ENCODE results near the gene DHRS3. TPM values are rescaled to one million over a fixed set of nuclear protein-coding genes. Genes with fewer than 3 reads are reported as not detected.

Gene DHRS3
- total RNA-seq, 2 donors from 2014 or later, result 81.7 to 104 TPM

DNA sequence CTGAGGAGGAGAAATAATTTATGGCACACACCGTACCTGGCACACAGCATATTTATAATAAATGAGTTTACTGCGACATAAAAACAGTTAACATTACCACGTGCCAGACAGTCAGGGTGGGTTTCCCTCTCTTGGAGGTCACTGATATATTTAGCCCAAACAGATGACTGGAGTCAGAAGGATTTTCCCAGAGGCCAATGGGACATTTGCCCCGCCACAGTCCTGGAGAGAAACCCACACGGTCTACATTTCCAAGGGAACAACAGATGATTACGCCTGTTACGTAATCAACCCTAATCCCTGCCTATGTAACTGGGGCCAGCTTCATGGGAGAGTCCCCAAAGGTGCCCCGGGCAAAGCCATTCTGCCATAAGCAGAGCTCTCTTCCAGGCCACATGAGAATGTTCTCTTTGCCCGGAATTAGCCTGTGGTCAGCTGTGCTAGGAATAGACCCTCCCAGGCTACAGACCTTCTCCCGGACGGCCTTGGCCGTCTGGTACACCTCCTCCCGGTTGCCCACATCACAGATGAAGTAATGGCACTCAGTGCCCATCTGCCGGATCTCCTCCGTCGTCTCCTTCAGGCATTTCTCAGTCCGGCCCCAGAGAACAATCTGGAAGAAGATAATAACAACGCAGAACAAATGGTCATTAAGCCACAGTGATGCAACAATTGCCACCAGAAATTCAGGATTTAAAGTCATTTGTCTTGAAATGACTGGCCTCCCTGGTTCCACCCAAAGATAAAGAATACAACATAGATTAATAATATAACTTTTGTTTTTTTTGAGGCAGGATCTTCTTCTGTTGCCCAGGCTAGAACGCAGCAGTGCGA lies 37.7 kb downstream of the DHRS3 start:
- intact Hi-C loops (cut with DNase I), result no loop called here
- no peak for TF ChIP-seq POLR2A (IDR thresholded peaks at IDR 0.05)
- TF ChIP-seq, protein P1, sequence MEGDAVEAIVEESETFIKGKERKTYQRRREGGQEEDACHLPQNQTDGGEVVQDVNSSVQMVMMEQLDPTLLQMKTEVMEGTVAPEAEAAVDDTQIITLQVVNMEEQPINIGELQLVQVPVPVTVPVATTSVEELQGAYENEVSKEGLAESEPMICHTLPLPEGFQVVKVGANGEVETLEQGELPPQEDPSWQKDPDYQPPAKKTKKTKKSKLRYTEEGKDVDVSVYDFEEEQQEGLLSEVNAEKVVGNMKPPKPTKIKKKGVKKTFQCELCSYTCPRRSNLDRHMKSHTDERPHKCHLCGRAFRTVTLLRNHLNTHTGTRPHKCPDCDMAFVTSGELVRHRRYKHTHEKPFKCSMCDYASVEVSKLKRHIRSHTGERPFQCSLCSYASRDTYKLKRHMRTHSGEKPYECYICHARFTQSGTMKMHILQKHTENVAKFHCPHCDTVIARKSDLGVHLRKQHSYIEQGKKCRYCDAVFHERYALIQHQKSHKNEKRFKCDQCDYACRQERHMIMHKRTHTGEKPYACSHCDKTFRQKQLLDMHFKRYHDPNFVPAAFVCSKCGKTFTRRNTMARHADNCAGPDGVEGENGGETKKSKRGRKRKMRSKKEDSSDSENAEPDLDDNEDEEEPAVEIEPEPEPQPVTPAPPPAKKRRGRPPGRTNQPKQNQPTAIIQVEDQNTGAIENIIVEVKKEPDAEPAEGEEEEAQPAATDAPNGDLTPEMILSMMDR (IDR thresholded peaks at IDR 0.05), result no peak
- H3K36me3 ChIP-seq (replicated peaks in 1 of 2; ENCODE audit: insufficient read depth in 1 of 2, low read depth in 2 of 2), result peaks cover 13 to 20% of the 10 kb centered on the region in 2 donors
- no peaks in the 10 kb centered on the region for H3K4me1 ChIP-seq
- H3K27me3 ChIP-seq, result no peaks in the 10 kb centered on the region
- WGBS, 2 donors, result 79 to 80% methylated on average over 20 of the region's 20 CpGs
- DNase-seq (peak in 1 of 4 donors; percentile 23), ATAC-seq (peak; percentile 21)
- no peak overlapping the region for H3K27ac ChIP-seq
- H3K9me3 ChIP-seq, result no peaks in the 10 kb centered on the region
- H3K4me3 ChIP-seq, result no peak overlapping the region

DNA sequence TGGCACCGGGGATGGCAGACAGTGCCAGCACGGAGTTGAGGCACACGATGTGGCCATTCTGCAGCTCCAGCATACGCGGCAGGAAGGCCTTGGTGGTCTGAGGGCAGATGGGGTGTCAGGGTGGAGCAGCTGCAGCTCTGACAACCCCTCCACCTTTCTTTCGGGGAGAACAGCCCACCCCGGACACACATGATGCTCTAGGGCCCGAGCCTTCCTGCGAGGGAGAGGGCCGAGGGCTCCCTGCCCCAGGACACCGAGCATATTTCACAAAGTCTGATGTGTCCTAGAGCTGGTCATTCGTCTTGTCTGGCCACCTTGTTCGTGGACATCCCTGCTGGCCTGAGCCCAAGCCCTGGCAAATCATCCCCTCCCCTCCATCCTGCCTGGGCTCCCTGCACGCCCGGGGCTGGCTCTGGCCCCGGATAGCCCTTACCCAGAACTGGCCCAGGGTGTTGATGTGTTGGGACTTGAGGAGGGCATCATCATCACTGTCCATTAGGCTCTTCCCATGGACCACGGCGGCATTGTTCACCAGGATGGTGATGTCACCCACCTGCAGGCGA lies 39.1 kb downstream of the DHRS3 start:
- H3K27me3 ChIP-seq, result no peaks in the 10 kb centered on the region
- TF ChIP-seq, protein P1 (IDR thresholded peaks at IDR 0.05), result no peak
- no peak for TF ChIP-seq POLR2A (IDR thresholded peaks at IDR 0.05)
- WGBS, 2 donors, result 87 to 88% methylated on average over 6 to 16 of the region's 19 CpGs
- no peak for DNase-seq
- no peak for ATAC-seq
- peaks cover 13 to 25% of the 10 kb centered on the region in 2 donors for H3K36me3 ChIP-seq (replicated peaks in 1 of 2; ENCODE audit: insufficient read depth in 1 of 2, low read depth in 2 of 2)
- no peak overlapping the region for H3K27ac ChIP-seq
- H3K9me3 ChIP-seq, result no peaks in the 10 kb centered on the region
- no peaks in the 10 kb centered on the region for H3K4me1 ChIP-seq
- intact Hi-C loops (cut with DNase I), result no loop called here
- H3K4me3 ChIP-seq, result no peak overlapping the region

DNA sequence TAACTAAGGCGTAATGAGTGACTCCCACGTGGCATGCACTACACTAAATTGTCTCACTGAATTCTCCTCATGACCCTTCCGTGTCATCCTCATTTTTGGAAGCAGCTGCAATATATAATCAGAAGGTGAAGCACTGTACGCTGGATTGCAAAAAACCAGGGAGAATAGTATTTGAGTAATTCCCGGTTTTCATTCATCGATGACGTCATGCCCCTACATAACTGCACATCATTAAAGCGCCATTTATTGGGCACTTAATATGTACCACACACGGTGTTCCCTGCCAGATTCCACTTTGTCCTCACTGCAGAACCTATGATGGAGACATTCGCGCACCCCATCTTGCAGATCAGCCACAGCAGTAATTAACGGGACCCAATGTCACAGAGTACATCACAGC lies 41.0 kb downstream of the DHRS3 start:
- no peak for TF ChIP-seq POLR2A (IDR thresholded peaks at IDR 0.05)
- TF ChIP-seq, protein P1 (IDR thresholded peaks at IDR 0.05), result no peak
- H3K4me1 ChIP-seq, result no peaks in the 10 kb centered on the region
- H3K36me3 ChIP-seq (replicated peaks in 1 of 2; ENCODE audit: insufficient read depth in 1 of 2, low read depth in 2 of 2), result peaks cover 13 to 34% of the 10 kb centered on the region in 2 donors
- WGBS, 2 donors, result 91 to 96% methylated on average over 12 of the region's 12 CpGs
- no peak overlapping the region for H3K4me3 ChIP-seq
- no peaks in the 10 kb centered on the region for H3K9me3 ChIP-seq
- DNase-seq (no peak), ATAC-seq (no peak)
- H3K27ac ChIP-seq, result no peak overlapping the region
- no peaks in the 10 kb centered on the region for H3K27me3 ChIP-seq
- intact Hi-C loops (cut with DNase I), result no loop called here

DNA sequence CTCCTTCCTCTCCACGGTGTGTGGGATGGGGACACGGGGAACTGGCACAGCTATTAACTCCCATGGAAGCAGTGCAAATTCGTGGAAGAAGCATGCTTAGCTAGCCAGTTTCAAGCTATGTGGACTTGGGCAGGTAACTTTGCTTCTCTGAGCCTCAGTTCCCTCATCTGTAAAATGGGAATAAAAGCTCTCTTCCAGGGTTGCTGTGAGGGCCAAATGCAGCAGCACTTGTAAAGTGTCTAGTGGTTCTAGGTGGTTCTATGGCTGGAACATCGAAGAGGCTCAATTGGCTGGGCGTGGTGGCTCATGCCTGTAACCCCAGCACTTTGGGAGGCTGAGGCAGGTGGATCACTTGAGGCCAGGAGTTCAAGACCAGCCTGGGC lies 43.3 kb downstream of the DHRS3 start:
- ATAC-seq, result no peak
- intact Hi-C loops (cut with DNase I), result no loop called here
- Histone ChIP-seq H3K27me3 (no peaks in the 10 kb centered on the region), H3K9me3 (no peaks in the 10 kb centered on the region), H3K4me3 (no peak overlapping the region), H3K27ac (no peak overlapping the region), H3K36me3 (replicated peaks in 1 of 2; ENCODE audit: insufficient read depth in 1 of 2, low read depth in 2 of 2) (peaks cover 18 to 46% of the 10 kb centered on the region in 2 donors), H3K4me1 (no peaks in the 10 kb centered on the region)
- DNase-seq, result no peak
- TF ChIP-seq, protein P1 (IDR thresholded peaks at IDR 0.05), result no peak
- no peak for TF ChIP-seq POLR2A (IDR thresholded peaks at IDR 0.05)
- WGBS, 2 donors, result 90 to 94% methylated on average over 5 of the region's 5 CpGs

All from body of pancreas (tissue), 4 donors.